ENCODE measurements around the gene SEMA3C. TPM values are rescaled to one million over a fixed set of nuclear protein-coding genes. Genes with fewer than 3 reads are reported as not detected.

SEMA3C gene
- total RNA-seq, 1 donor from 2014 or later = 0.26 TPM

DNA sequence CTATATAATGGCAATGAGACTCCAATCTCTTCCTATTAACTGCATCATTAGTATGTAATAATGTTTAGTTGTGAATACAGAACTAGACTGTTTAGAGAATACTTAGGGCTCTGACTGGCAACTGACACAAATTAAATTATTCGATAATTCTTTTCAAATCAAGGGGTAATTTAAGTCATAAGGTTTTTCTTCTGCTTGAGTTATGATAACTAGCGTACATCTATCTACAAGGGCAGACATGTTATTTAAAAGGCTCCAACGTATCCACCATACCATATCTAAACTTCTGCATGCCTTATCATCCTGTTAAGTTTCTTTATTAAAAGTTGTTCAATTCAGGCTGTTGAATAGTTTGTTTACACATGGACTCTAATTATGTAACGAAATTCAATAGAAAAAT, 11.2 kb downstream of the SEMA3C start:
- Mint-ChIP-seq H3K4me1 (ENCODE audit: unreplicated experiment) (no peaks in the 10 kb centered on the region), H3K9me3 (ENCODE audit: unreplicated experiment) (no peaks in the 10 kb centered on the region), H3K4me3 (ENCODE audit: unreplicated experiment) (no peak overlapping the region), H3K27ac (ENCODE audit: unreplicated experiment) (no peak overlapping the region), H3K27me3 (ENCODE audit: unreplicated experiment) (no peaks in the 10 kb centered on the region), H3K36me3 (ENCODE audit: low read depth, unreplicated experiment) (no peaks in the 10 kb centered on the region)
- DNase-seq (ENCODE audit: low spot score) = no peak
- TF ChIP-seq, protein P1, sequence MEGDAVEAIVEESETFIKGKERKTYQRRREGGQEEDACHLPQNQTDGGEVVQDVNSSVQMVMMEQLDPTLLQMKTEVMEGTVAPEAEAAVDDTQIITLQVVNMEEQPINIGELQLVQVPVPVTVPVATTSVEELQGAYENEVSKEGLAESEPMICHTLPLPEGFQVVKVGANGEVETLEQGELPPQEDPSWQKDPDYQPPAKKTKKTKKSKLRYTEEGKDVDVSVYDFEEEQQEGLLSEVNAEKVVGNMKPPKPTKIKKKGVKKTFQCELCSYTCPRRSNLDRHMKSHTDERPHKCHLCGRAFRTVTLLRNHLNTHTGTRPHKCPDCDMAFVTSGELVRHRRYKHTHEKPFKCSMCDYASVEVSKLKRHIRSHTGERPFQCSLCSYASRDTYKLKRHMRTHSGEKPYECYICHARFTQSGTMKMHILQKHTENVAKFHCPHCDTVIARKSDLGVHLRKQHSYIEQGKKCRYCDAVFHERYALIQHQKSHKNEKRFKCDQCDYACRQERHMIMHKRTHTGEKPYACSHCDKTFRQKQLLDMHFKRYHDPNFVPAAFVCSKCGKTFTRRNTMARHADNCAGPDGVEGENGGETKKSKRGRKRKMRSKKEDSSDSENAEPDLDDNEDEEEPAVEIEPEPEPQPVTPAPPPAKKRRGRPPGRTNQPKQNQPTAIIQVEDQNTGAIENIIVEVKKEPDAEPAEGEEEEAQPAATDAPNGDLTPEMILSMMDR (IDR thresholded peaks at IDR 0.05; ENCODE audit: unreplicated experiment) = no peak

DNA sequence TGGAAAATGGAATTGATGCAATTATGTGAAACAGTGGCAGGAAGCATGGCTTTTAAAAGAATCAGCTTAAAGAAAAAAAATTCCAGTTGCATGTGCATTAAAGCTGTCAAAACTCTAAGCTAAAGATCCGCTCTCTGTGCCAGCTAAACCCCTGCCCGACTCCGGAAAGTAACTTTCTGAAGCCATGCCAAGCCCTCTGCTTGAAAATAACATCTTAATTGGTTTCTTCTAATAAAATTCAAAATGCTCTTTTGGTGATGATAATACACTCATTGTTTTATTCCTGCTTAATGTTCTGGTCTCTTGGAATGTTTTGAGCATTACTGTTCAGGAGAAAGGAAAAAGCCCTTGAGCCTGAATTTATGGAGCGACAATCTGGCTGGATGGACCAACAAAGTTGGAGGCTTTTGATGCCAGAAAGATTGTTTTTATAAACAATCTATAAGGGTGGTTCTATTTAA, 11.7 kb downstream of the SEMA3C start:
- Mint-ChIP-seq H3K27ac (ENCODE audit: unreplicated experiment) (no peak overlapping the region), H3K4me3 (ENCODE audit: unreplicated experiment) (no peak overlapping the region), H3K4me1 (ENCODE audit: unreplicated experiment) (no peaks in the 10 kb centered on the region), H3K36me3 (ENCODE audit: low read depth, unreplicated experiment) (no peaks in the 10 kb centered on the region), H3K9me3 (ENCODE audit: unreplicated experiment) (no peaks in the 10 kb centered on the region), H3K27me3 (ENCODE audit: unreplicated experiment) (no peaks in the 10 kb centered on the region)
- DNase-seq (ENCODE audit: low spot score) = no peak
- TF ChIP-seq, protein P1 (IDR thresholded peaks at IDR 0.05; ENCODE audit: unreplicated experiment) = no peak

DNA sequence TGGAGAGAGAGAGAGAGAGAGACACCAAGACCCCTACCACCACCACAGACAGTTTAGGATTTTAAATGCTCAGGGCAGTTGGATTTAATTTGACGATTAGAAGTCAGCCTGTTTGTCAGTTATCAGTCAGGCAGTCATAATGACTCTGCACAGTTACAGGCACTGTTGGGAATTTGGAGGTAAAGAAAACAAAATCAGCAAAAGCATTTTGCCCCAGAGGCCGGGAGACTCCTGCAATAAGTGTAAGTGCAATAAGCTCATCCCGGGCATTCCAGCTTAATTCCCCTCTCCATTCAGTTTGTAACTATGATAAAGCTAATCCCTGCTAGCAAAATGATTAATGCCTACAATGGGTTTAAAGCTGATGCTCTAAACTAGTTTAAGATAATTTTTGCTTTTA, 13.5 kb downstream of the SEMA3C start:
- no peaks in the 10 kb centered on the region for H3K27me3 Mint-ChIP-seq (ENCODE audit: unreplicated experiment)
- no peak overlapping the region for H3K4me3 Mint-ChIP-seq (ENCODE audit: unreplicated experiment)
- H3K27ac Mint-ChIP-seq (ENCODE audit: unreplicated experiment) = no peak overlapping the region
- TF ChIP-seq, protein P1 (IDR thresholded peaks at IDR 0.05; ENCODE audit: unreplicated experiment) = no peak
- no peaks in the 10 kb centered on the region for H3K4me1 Mint-ChIP-seq (ENCODE audit: unreplicated experiment)
- no peaks in the 10 kb centered on the region for H3K36me3 Mint-ChIP-seq (ENCODE audit: low read depth, unreplicated experiment)
- H3K9me3 Mint-ChIP-seq (ENCODE audit: unreplicated experiment) = no peaks in the 10 kb centered on the region
- DNase-seq (ENCODE audit: low spot score) = no peak

DNA sequence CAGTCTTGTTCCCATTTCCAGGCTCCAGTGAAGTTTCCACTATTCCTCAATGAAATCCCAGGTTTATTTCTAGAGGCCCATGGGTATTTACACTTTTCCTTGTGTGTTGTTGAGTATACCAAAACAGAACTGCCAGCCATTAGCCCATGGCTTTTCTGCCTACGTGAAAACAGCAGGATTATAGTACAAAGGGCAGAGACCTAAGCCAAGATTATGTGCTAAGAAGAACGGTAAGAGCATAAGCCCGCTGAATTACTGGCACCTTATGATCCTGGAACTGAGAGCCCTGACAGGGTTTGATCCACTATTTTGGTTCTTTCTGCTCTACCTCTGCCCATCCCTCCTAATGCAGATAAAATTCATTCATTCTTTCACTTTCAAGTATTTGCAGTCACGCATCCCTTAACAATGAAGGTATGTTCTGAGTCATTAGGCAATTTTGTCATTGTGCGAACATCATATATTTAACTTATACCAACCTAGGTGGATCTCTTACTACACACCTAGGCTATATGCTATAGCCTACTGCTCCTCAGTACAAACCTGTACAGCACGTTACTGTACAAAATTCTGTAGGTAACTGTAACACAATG, 16.0 kb downstream of the SEMA3C start:
- TF ChIP-seq, protein P1 (IDR thresholded peaks at IDR 0.05; ENCODE audit: unreplicated experiment) = no peak
- Mint-ChIP-seq H3K4me3 (ENCODE audit: unreplicated experiment) (no peak overlapping the region), H3K9me3 (ENCODE audit: unreplicated experiment) (no peaks in the 10 kb centered on the region), H3K27ac (ENCODE audit: unreplicated experiment) (no peak overlapping the region), H3K27me3 (ENCODE audit: unreplicated experiment) (no peaks in the 10 kb centered on the region), H3K4me1 (ENCODE audit: unreplicated experiment) (no peaks in the 10 kb centered on the region), H3K36me3 (ENCODE audit: low read depth, unreplicated experiment) (no peaks in the 10 kb centered on the region)
- no peak for DNase-seq (ENCODE audit: low spot score)

- no peak for DNase-seq (ENCODE audit: low spot score)
- no peaks in the 10 kb centered on the region for H3K27me3 Mint-ChIP-seq (ENCODE audit: unreplicated experiment)
- no peak overlapping the region for H3K4me3 Mint-ChIP-seq (ENCODE audit: unreplicated experiment)
- no peaks in the 10 kb centered on the region for H3K9me3 Mint-ChIP-seq (ENCODE audit: unreplicated experiment)
- TF ChIP-seq, protein P1 (IDR thresholded peaks at IDR 0.05; ENCODE audit: unreplicated experiment) = no peak
- peaks cover 2% of the 10 kb centered on the region for H3K4me1 Mint-ChIP-seq (ENCODE audit: unreplicated experiment)
- H3K36me3 Mint-ChIP-seq (ENCODE audit: low read depth, unreplicated experiment) = no peaks in the 10 kb centered on the region
- H3K27ac Mint-ChIP-seq (ENCODE audit: unreplicated experiment) = no peak overlapping the region
Observed at GRCh38 chr7:80902019-80902418, 16.8 kb downstream of the SEMA3C start.
